Endothelial cell of umbilical vein (primary cell): ENCODE data around the gene NUP205. TPM values are rescaled to one million over a fixed set of nuclear protein-coding genes. Genes with fewer than 3 reads are reported as not detected.

Experiments used
- BruUV-seq: library from RNA; stranded (reverse); fragments of 400-500 nt; replicated peaks from 2 replicates; lab custom pipeline; 2021; lab: Mats Ljungman, UMichigan
- CTCF ChIA-PET: fragments of 300-600, 350-600 bp; sonication (Branson Sonifier 250); formaldehyde crosslinking; loops from one replicate; lab custom pipeline; 2021; ENCODE audit warnings: antibody characterized with exemption, inconsistent platforms; lab: Charles Lee
- POLR2A ChIA-PET: fragments of 300-600, 350-600 bp; sonication (Branson Sonifier 250); formaldehyde crosslinking; loops from one replicate; lab custom pipeline; 2021; ENCODE audit warnings: antibody characterized with exemption, inconsistent platforms; lab: Charles Lee
- DNase-seq: peaks from one replicate; pipeline ENCODE4 v3.0.0-alpha.2; 2011; ENCODE audit warnings: low read depth, low spot score
- FAIRE-seq: peaks from 2 replicates; lab custom pipeline; 2011; peaks lifted over from hg19 to GRCh38; lab: Jason Lieb, UNC
- H2AFZ ChIP-seq: 2 replicates; pipeline ENCODE4 v1.6.0; 2012; ENCODE audit warnings: low read depth, low read length, control low read depth, inconsistent platforms
- H3K27ac ChIP-seq: 2 replicates; pipeline ENCODE4 v1.5.1; 2011; ENCODE audit warnings: low read depth, mild to moderate bottlenecking, control low read depth, low read length, moderate library complexity; ENCODE audit not compliant: insufficient read depth
- H3K27me3 ChIP-seq, 2 experiments: 2 replicates each; pipeline versions ENCODE4 v1.6.0 to v1.6.1; 2011; ENCODE audit warnings: low read length in 2 of 2, mixed read lengths in 1 of 2; ENCODE audit not compliant: control insufficient read depth in 2 of 2, insufficient read depth in 2 of 2
- H3K36me3 ChIP-seq, 2 experiments: 2 replicates in 1 of 2; 3 replicates in 1 of 2; pipeline ENCODE4 v1.5.1; 2011; ENCODE audit warnings: low read length in 2 of 2, mild to moderate bottlenecking in 1 of 2, moderate library complexity in 1 of 2; ENCODE audit not compliant: control insufficient read depth in 2 of 2, insufficient read depth in 2 of 2; ENCODE audit errors: extremely low read depth in 1 of 2
- H3K4me1 ChIP-seq: 3 replicates; pipeline ENCODE4 v1.5.1; 2011; ENCODE audit warnings: mild to moderate bottlenecking, low read length; ENCODE audit not compliant: control insufficient read depth, insufficient read depth; ENCODE audit errors: extremely low read depth
- H3K4me2 ChIP-seq: 2 replicates; pipeline ENCODE4 v1.6.1; 2011; ENCODE audit warnings: low read length, control low read depth, mixed read lengths; ENCODE audit not compliant: insufficient read depth
- H3K4me3 ChIP-seq, 3 experiments: fragments of 200-600 bp in 1 of 3; sonication (generic), shearing (Covaris generic) in 1 of 3; replicated peaks in 1 of 3; 2 replicates each; pipeline ENCODE4 v1.5.1; 2011 to 2016; ENCODE audit warnings: control low read depth in 3 of 3, low read length in 3 of 3, mild to moderate bottlenecking in 2 of 3, inconsistent platforms in 1 of 3, low read depth in 1 of 3, moderate library complexity in 1 of 3; ENCODE audit not compliant: insufficient read depth in 1 of 3
- H3K79me2 ChIP-seq: 2 replicates; pipeline ENCODE4 v1.6.0; 2012; ENCODE audit warnings: low read length, inconsistent platforms; ENCODE audit not compliant: control insufficient read depth, insufficient read depth
- H3K9ac ChIP-seq: replicated peaks from 2 replicates; pipeline ENCODE3; 2011; ENCODE audit warnings: low read length, control low read depth; ENCODE audit not compliant: insufficient read depth; ENCODE audit errors: extremely low read depth
- H3K9me1 ChIP-seq: replicated peaks from 3 replicates; pipeline ENCODE4 v1.6.0; 2011; ENCODE audit warnings: mild to moderate bottlenecking, low read length; ENCODE audit not compliant: control insufficient read depth, insufficient read depth; ENCODE audit errors: extremely low read depth
- H3K9me3 ChIP-seq: replicated peaks from 2 replicates; pipeline ENCODE4 v1.5.1; 2012; ENCODE audit warnings: low read length, inconsistent platforms; ENCODE audit not compliant: control insufficient read depth, insufficient read depth
- H4K20me1 ChIP-seq: replicated peaks from 2 replicates; pipeline ENCODE3; 2011; ENCODE audit warnings: mild to moderate bottlenecking, low read length; ENCODE audit not compliant: control insufficient read depth, insufficient read depth; ENCODE audit errors: extremely low read depth
- CTCF ChIP-seq, 2 donors: IDR thresholded peaks; 1 replicate in 1 of 2; 2 replicates in 1 of 2; pipeline ENCODE4 v1.5.1; 2011; ENCODE audit warnings: low read length in 2 of 2, mild to moderate bottlenecking in 2 of 2, moderate library complexity in 2 of 2, control low read depth in 1 of 2, inconsistent platforms in 1 of 2, low read depth in 1 of 2; ENCODE audit not compliant: insufficient read depth in 1 of 2; ENCODE audit errors: extremely low read depth in 1 of 2
- EZH2 ChIP-seq: IDR thresholded peaks from 2 replicates; pipeline ENCODE4 v1.6.1; 2012; ENCODE audit warnings: borderline replicate concordance, low read depth, mild to moderate bottlenecking, moderate library complexity, low read length, inconsistent platforms; ENCODE audit not compliant: severe bottlenecking
- FOS ChIP-seq: IDR thresholded peaks from 2 replicates; pipeline ENCODE4 v1.6.1; 2011; ENCODE audit warnings: mild to moderate bottlenecking, low read length, moderate library complexity, borderline replicate concordance; ENCODE audit not compliant: insufficient read depth
- GATA2 ChIP-seq: IDR thresholded peaks from 2 replicates; pipeline ENCODE4 v1.7.0; 2011; ENCODE audit warnings: low read depth, mild to moderate bottlenecking, moderate library complexity, mixed read lengths, low read length; ENCODE audit not compliant: insufficient read length, insufficient read depth
- JUN ChIP-seq: IDR thresholded peaks from 2 replicates; pipeline ENCODE4 v1.6.1; 2011; ENCODE audit warnings: borderline replicate concordance, low read depth; ENCODE audit not compliant: insufficient read length, insufficient read depth
- MAX ChIP-seq: IDR thresholded peaks from 2 replicates; pipeline ENCODE4 v1.6.1; 2011; ENCODE audit not compliant: insufficient read depth, insufficient read length
- MYC ChIP-seq: IDR thresholded peaks from one replicate; pipeline ENCODE4 v1.6.1; 2011; ENCODE audit warnings: mild to moderate bottlenecking, low read depth, low read length
- POLR2A ChIP-seq: IDR thresholded peaks from 2 replicates; pipeline ENCODE4 v1.6.1; 2012; ENCODE audit warnings: low read depth, mild to moderate bottlenecking, control low read depth, low read length
- POLR2AphosphoS5 ChIP-seq: IDR thresholded peaks from 2 replicates; pipeline ENCODE4 v1.6.1; 2012; ENCODE audit warnings: low read depth, mild to moderate bottlenecking, control low read depth, low read length, moderate library complexity; ENCODE audit not compliant: insufficient read depth
- dilution Hi-C: fragments of 300-500 bp; cut with MboI; formaldehyde crosslinking; loops from one replicate; pipeline ENCODE4 v1.15.0; 2019; ENCODE audit warnings: low sequenced_read_pairs; ENCODE audit not compliant: extremely low pct_ligation_motif_present
- intact Hi-C: fragments of 100-400 bp; cut with micrococcal nuclease; formaldehyde crosslinking; loops from one replicate; pipeline ENCODE4 v1.10.0; 2022
- polyA plus RNA-seq, 4 experiments: library from polyadenylated mRNA; depleted of rRNA in 3 of 4; stranded (reverse) in 3 of 4; unstranded in 1 of 4; fragments of >200 nt; gene quantifications; 2 replicates each; pipeline versions ENCODE4 v1.2.1 to v1.2.3, GENCODE V29; 2011 to 2012; ENCODE audit warnings: missing spikeins in 1 of 4
- total RNA-seq: library from RNA; stranded (reverse); gene quantifications from 2 replicates; pipeline ENCODE4 v1.2.3, GENCODE V29; 2021

Gene NUP205
- total and polyA plus RNA-seq, 2 donors (not counting 3 experiments of a cell fraction or from before 2014, with no cell fraction given), result 48.8 to 81.3 TPM

DNA sequence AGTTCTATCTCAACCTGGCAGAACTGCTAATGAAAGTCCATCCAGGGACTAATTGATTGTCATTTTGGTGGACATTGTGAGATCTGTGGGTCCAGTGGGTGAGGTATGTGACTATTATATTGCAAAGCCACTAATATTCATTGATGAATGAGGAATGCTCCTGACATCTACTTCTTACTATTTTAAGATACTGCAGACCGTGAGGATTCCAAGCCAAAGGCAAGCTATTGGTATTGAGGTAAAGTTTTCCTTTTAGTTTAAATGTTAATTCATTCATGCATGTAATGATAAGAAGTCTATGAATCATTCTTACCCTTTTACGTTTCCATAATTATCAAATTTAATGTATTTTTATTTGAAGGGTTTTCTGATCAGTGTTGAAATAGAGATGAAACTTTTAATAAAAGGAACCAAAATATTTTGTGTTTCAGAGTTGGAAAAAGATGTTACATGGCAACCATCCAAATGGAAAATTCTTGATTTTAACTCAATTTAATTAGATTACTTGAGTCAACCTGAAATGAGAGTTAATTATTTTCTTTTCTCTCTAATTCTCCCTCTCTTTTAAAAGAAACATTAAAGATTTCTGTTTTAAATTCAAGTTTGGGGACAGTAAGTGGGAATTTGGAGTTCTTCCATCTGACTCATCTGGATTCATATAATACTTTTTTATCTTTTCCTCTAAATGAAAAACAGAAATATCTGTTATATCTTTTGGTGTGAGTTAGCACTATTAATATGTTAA, 39.6 kb downstream of the NUP205 start:
- Histone ChIP-seq H3K27ac (no peak overlapping the region), H2AFZ (no peak overlapping the region), H3K4me3 (no peak overlapping the region), H3K36me3 (peaks cover 2 to 38% of the 10 kb centered on the region in 2 experiments), H4K20me1 (no peaks in the 10 kb centered on the region), H3K9me3 (no peaks in the 10 kb centered on the region), H3K4me2 (no peak overlapping the region), H3K27me3 (no peaks in the 10 kb centered on the region), H3K79me2 (no peaks in the 10 kb centered on the region), H3K9me1 (no peaks in the 10 kb centered on the region), H3K4me1 (no peaks in the 10 kb centered on the region), H3K9ac (no peak overlapping the region)
- ChIA-PET CTCF (interaction anchor here (1.0 to 3.2 kb wide), 4 partner anchors 48 to 323 kb away, joined by 3 to 13 read pairs (median 8); no protein-coding TSS in a partner anchor), POLR2A (no interaction called here)
- dilution Hi-C loops (no loop called here), intact Hi-C loops (no loop called here)
- no TSS peak for BruUV-seq
- DNase-seq (no peak), FAIRE-seq (no peak)
- TF ChIP-seq EZH2, result no peak
- no peak for TF ChIP-seq POLR2AphosphoS5
- TF ChIP-seq POLR2A, result no peak

- FAIRE-seq, result no peak
- no peaks in the 10 kb centered on the region for H3K4me1 ChIP-seq
- DNase-seq, result no peak
- no peak overlapping the region for H3K27ac ChIP-seq
- no peaks in the 10 kb centered on the region for H4K20me1 ChIP-seq
- H3K79me2 ChIP-seq, result no peaks in the 10 kb centered on the region
- TF ChIP-seq GATA2 (no peak), POLR2A (no peak), FOS (no peak), MYC (no peak), EZH2 (no peak), CTCF (IDR thresholded peaks at IDR 0.05; ENCODE audit: extremely low read depth in 1 of 2, insufficient read depth in 1 of 2, low read depth in 1 of 2, low read length in 2 of 2) (no peak), POLR2AphosphoS5 (no peak), JUN (no peak), MAX (no peak)
- no peak overlapping the region for H3K4me2 ChIP-seq
- no peaks in the 10 kb centered on the region for H3K9me1 ChIP-seq
- H3K36me3 ChIP-seq, result peaks cover 2 to 36% of the 10 kb centered on the region in 2 experiments
- H3K27me3 ChIP-seq, result no peaks in the 10 kb centered on the region
- H3K9ac ChIP-seq, result no peak overlapping the region
- ChIA-PET POLR2A (no interaction called here), CTCF (interaction anchor here (1.0 to 3.2 kb wide), 5 partner anchors 23 to 324 kb away, joined by 3 to 13 read pairs (median 7); no protein-coding TSS in a partner anchor)
- no peaks in the 10 kb centered on the region for H3K9me3 ChIP-seq
- no TSS peak for BruUV-seq
- dilution Hi-C loops (no loop called here), intact Hi-C loops (no loop called here)
- no peak overlapping the region for H3K4me3 ChIP-seq
- H2AFZ ChIP-seq, result no peak overlapping the region
These were observed 40.2 kb downstream of the NUP205 start for GRCh38 chr7:135597926-135598305.
